GM18909 (cell line): ENCODE results near the gene MCRS1.
"Not testable (repeated sequence)": the region's sequence is repeated elsewhere in the genome, so short reads cannot be mapped to it uniquely, and the experiment has no call there.

Source experiments
- ATAC-seq: cut with Tn5 transposase; IDR thresholded peaks from one replicate; pipeline ENCODE4 v1.9.1; 2021; ENCODE audit warnings: mild to moderate bottlenecking; ENCODE audit not compliant: unreplicated experiment, poor library complexity

The MCRS1 gene

GRCh38 chr12:49527361-49528130 is 40.4 kb downstream of the MCRS1 start:
- ATAC-seq: no peak

GRCh38 chr12:49525942-49526341 is 42.0 kb downstream of the MCRS1 start:
- no peak for ATAC-seq

GRCh38 chr12:49524660-49525324 is 43.1 kb downstream of the MCRS1 start:
- ATAC-seq: no peak

- no peak for ATAC-seq
Measured at GRCh38 chr12:49521389-49521788, 46.6 kb downstream of the MCRS1 start.

- no peak for ATAC-seq
Measured at GRCh38 chr12:49519574-49519936, 48.4 kb downstream of the MCRS1 start.

- no peak for ATAC-seq
Measured at GRCh38 chr12:49518914-49519573, 48.9 kb downstream of the MCRS1 start.

- ATAC-seq: no peak
Measured at GRCh38 chr12:49515266-49515665, 52.7 kb downstream of the MCRS1 start.

- no peak for ATAC-seq
Measured at GRCh38 chr12:49512546-49512945, 55.4 kb downstream of the MCRS1 start.

- ATAC-seq: no peak
Measured at GRCh38 chr12:49511410-49511809, 56.5 kb downstream of the MCRS1 start.

- not testable (repeated sequence) for ATAC-seq
Measured at GRCh38 chr12:49509681-49510080, 58.3 kb downstream of the MCRS1 start.
